BE2C (cell line): ENCODE measurements around the gene TATDN2. TPM values are rescaled to one million over a fixed set of nuclear protein-coding genes. Genes with fewer than 3 reads are reported as not detected.

Experiments
- DNase-seq: peaks from one replicate; pipeline ENCODE4 v3.0.0-alpha.2; 2020
- H3K27me3 ChIP-seq: fragments of 250-450 bp; sonication (Bioruptor Pico); 2 replicates; pipeline ENCODE4 v1.5.1; 2020; ENCODE audit warnings: mild to moderate bottlenecking
- H3K36me3 ChIP-seq: fragments of 250-450 bp; sonication (Bioruptor Pico); 2 replicates; pipeline ENCODE4 v1.5.1; 2020; ENCODE audit warnings: mild to moderate bottlenecking
- H3K4me1 ChIP-seq: fragments of 250-450 bp; sonication (Bioruptor Pico); 2 replicates; pipeline ENCODE4 v1.5.1; 2020
- H3K4me3 ChIP-seq: 2 replicates; pipeline ENCODE4 v1.5.1; 2011; ENCODE audit warnings: low read depth, low read length
- H3K9me3 ChIP-seq: fragments of 250-450 bp; sonication (Bioruptor Pico); 2 replicates; pipeline ENCODE4 v1.5.1; 2020
- CTCF ChIP-seq: IDR thresholded peaks from 2 replicates; pipeline ENCODE4 v1.5.1; 2012; ENCODE audit warnings: mild to moderate bottlenecking, low read depth, low read length
- polyA plus RNA-seq: library from polyadenylated mRNA; unstranded; fragments of >200 nt; gene quantifications from one replicate; pipeline ENCODE4 v1.2.1, GENCODE V29; 2012; ENCODE audit warnings: low read depth, missing spikeins; ENCODE audit not compliant: insufficient read length, insufficient read depth

TATDN2 gene
- 15.8 TPM for polyA plus RNA-seq

GRCh38 chr3:10248184-10248983 is at the start of gene TATDN2:
Gene TATDN2, plus strand, starts transcription at chr3:10248459. Its CDS starts 742 bp downstream, at chr3:10249201.
- no peaks in the 10 kb centered on the region for H3K9me3 ChIP-seq
- DNase-seq, result peak; percentile 90
- H3K4me1 ChIP-seq, result no peaks in the 10 kb centered on the region
- H3K4me3 ChIP-seq, result peak within 1 kb of the TSS; percentile 87
- no peak for TF ChIP-seq CTCF
- no peaks in the 10 kb centered on the region for H3K27me3 ChIP-seq
- H3K36me3 ChIP-seq, result no peaks in the 10 kb centered on the region

GRCh38 chr3:10198761-10199649 is 49.3 kb upstream of the TATDN2 start:
- Histone ChIP-seq H3K4me1 (no peaks in the 10 kb centered on the region; the same call in 1 of the 2 replicates), H3K36me3 (no peaks in the 10 kb centered on the region), H3K4me3 (no peak overlapping the region), H3K27me3 (no peaks in the 10 kb centered on the region), H3K9me3 (no peaks in the 10 kb centered on the region)
- no peak for TF ChIP-seq CTCF
- peak; percentile 27 for DNase-seq

- no peak for DNase-seq
- Histone ChIP-seq H3K4me3 (no peak overlapping the region), H3K27me3 (no peaks in the 10 kb centered on the region), H3K36me3 (no peaks in the 10 kb centered on the region), H3K4me1 (no peaks in the 10 kb centered on the region), H3K9me3 (no peaks in the 10 kb centered on the region)
- TF ChIP-seq CTCF, result no peak
Observed at GRCh38 chr3:10204921-10205320, 43.3 kb upstream of the TATDN2 start.

GRCh38 chr3:10205451-10206165 is 42.7 kb upstream of the TATDN2 start:
- Histone ChIP-seq H3K4me3 (no peak overlapping the region), H3K4me1 (no peaks in the 10 kb centered on the region), H3K27me3 (no peaks in the 10 kb centered on the region), H3K9me3 (no peaks in the 10 kb centered on the region), H3K36me3 (no peaks in the 10 kb centered on the region)
- TF ChIP-seq CTCF, result no peak
- no peak for DNase-seq

GRCh38 chr3:10206166-10206511 is 42.1 kb upstream of the TATDN2 start:
- no peak for TF ChIP-seq CTCF
- Histone ChIP-seq H3K4me1 (no peaks in the 10 kb centered on the region), H3K4me3 (no peak overlapping the region), H3K36me3 (no peaks in the 10 kb centered on the region), H3K27me3 (no peaks in the 10 kb centered on the region), H3K9me3 (no peaks in the 10 kb centered on the region)
- DNase-seq, result peak; percentile 54
